B cell (primary cell): ENCODE results near the gene RERE.

Source experiments
- EZH2 ChIP-seq: IDR thresholded peaks from 2 replicates; pipeline ENCODE4 v1.6.1; 2012; ENCODE audit warnings: borderline replicate concordance, low read depth, mild to moderate bottlenecking, moderate library complexity, low read length; ENCODE audit not compliant: insufficient read depth, poor library complexity, severe bottlenecking
- TF ChIP-seq, protein P1 (sequence below): fragments of 200-600 bp; IDR thresholded peaks from one replicate; pipeline ENCODE4 v1.8.0; 2022; ENCODE audit warnings: antibody characterized with exemption, mild to moderate bottlenecking

GRCh38 chr1:8835941-8836643 is 18.7 kb upstream of the RERE start:
- TF ChIP-seq, protein P1, sequence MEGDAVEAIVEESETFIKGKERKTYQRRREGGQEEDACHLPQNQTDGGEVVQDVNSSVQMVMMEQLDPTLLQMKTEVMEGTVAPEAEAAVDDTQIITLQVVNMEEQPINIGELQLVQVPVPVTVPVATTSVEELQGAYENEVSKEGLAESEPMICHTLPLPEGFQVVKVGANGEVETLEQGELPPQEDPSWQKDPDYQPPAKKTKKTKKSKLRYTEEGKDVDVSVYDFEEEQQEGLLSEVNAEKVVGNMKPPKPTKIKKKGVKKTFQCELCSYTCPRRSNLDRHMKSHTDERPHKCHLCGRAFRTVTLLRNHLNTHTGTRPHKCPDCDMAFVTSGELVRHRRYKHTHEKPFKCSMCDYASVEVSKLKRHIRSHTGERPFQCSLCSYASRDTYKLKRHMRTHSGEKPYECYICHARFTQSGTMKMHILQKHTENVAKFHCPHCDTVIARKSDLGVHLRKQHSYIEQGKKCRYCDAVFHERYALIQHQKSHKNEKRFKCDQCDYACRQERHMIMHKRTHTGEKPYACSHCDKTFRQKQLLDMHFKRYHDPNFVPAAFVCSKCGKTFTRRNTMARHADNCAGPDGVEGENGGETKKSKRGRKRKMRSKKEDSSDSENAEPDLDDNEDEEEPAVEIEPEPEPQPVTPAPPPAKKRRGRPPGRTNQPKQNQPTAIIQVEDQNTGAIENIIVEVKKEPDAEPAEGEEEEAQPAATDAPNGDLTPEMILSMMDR: no peak
- no peak for TF ChIP-seq EZH2
